ENCODE data around the gene STAT3.
"Not testable (repeated sequence)": the region's sequence is repeated elsewhere in the genome, so short reads cannot be mapped to it uniquely, and the experiment has no call there.

Gene STAT3

GRCh38 chr17:42301022-42301421, 87.2 kb downstream of the STAT3 start:
- TF ChIP-seq ZNF274 (IDR thresholded peaks at IDR 0.05; ENCODE audit: low read depth, low read length), result no peak
- H3K4me3 ChIP-seq (ENCODE audit: low read length), result no peak overlapping the region

DNA sequence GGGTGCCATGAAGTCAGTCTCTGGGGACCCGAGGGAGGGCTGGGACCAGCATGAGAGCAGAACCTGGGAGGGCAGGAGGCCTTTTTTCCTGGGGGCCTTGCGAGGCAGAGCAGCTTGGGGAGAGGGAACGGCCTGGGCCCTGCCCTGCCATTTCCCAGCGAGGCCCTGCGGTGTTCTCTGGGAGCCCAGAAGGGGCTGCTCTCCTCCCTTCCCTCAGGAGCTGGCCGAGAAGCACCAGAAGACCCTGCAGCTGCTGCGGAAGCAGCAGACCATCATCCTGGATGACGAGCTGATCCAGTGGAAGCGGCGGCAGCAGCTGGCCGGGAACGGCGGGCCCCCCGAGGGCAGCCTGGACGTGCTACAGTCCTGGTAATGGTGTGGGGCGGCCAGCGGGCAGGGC, 88.3 kb downstream of the STAT3 start:
- H3K4me3 ChIP-seq (ENCODE audit: low read length), result not testable (repeated sequence)

GRCh38 chr17:42299361-42299760, 88.9 kb downstream of the STAT3 start:
- H3K4me3 ChIP-seq (ENCODE audit: low read length), result not testable (repeated sequence)

- H3K4me3 ChIP-seq (ENCODE audit: low read length), result not testable (repeated sequence)
These were observed 90.5 kb downstream of the STAT3 start for GRCh38 chr17:42297775-42298174.

GRCh38 chr17:42296012-42296411, 92.2 kb downstream of the STAT3 start:
- no peak for TF ChIP-seq ZNF274 (IDR thresholded peaks at IDR 0.05; ENCODE audit: low read depth, low read length)
- H3K4me3 ChIP-seq (ENCODE audit: low read length), result no peak overlapping the region

GRCh38 chr17:42294469-42295398, 93.5 kb downstream of the STAT3 start:
- H3K4me3 ChIP-seq (ENCODE audit: low read length), result no peak overlapping the region
- no peak for TF ChIP-seq ZNF274 (IDR thresholded peaks at IDR 0.05; ENCODE audit: low read depth, low read length)

DNA sequence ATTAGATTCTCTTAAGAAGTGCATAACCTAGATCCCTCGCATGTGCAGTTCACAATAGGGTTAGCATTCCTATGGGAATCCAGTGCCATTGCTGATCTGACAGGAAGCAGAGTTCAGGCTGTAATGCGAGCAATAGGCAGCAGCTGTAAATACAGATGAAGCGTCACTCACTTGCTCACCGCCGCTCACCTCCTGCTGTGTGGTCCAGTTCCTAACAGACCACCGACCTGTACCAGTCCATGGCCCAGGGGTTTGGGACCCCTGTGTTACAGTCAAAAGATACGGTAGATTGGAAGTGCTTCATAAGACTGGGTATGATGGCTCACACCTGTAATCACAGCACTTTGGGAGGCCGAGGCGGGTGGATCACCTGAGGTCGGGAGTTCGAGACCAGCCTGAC, 97.1 kb downstream of the STAT3 start:
- TF ChIP-seq ZNF274 (IDR thresholded peaks at IDR 0.05; ENCODE audit: low read depth, low read length), result no peak
- H3K4me3 ChIP-seq (ENCODE audit: low read length), result no peak overlapping the region

DNA sequence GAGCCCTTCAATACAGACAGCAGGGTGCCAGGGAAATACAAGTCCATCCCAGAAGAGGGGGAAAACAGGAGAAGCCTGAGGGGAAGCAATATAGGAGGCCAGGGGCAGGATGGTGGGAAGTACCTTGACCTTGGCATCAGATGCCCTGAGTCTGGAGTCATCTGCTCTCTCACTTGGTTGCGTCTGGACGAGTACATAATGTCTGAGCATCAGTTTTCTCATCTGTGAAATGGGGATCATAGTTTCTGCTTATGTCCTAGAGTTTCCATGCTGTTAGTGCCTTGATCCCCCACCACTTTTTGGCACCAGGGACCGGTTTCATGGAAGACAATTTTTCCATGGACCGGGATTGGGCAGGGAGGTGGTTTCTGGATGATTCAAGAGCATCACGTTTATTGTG, 97.7 kb downstream of the STAT3 start:
- TF ChIP-seq ZNF274 (IDR thresholded peaks at IDR 0.05; ENCODE audit: low read depth, low read length), result no peak
- H3K4me3 ChIP-seq (ENCODE audit: low read length), result peak overlapping the region; percentile 65; the same call in 1 of the 2 replicates

- TF ChIP-seq ZNF274 (IDR thresholded peaks at IDR 0.05; ENCODE audit: low read depth, low read length), result no peak
- H3K4me3 ChIP-seq (ENCODE audit: low read length), result peak overlapping the region; percentile 65; the same call in 1 of the 2 replicates
These were observed 98.5 kb downstream of the STAT3 start for GRCh38 chr17:42289611-42290181.

DNA sequence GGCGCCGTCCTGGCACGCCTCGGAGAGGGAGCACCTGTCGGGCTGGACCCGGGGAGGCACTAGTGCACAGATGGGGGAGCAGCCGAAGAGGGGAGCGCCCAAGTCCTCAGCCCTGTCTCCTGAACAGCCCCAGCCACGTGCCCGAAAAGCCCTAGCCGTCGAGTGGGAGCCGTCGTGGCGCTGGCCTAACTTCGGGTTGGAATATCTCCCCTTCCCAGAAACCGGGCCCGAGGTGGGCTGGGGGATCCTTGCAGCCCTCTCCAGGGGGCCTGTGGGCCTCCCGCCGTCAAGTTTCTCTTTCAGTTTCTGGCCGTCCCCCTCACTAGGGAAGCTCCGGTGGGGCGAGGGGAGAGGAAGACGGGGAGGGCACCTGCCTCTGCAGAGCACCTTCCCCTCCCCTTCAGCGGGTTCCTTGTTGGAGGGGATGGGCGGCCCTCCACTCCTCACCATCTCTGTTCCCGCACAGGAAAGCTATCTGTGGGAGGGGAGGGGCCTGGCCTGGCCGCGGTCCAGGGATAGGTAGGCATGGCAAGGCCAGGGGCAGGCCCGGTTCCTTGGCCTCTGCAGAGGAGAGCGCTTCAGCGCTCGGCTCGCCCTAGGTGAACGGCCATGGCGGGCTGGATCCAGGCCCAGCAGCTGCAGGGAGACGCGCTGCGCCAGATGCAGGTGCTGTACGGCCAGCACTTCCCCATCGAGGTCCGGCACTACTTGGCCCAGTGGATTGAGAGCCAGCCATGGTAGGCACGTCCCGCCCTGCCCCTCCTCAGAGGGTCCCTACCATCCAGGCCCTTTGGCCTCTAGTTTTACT, 99.2 kb downstream of the STAT3 start:
- peak overlapping the region; percentile 65; the same call in 1 of the 2 replicates for H3K4me3 ChIP-seq (ENCODE audit: low read length)
- no peak for TF ChIP-seq ZNF274 (IDR thresholded peaks at IDR 0.05; ENCODE audit: low read depth, low read length)

DNA sequence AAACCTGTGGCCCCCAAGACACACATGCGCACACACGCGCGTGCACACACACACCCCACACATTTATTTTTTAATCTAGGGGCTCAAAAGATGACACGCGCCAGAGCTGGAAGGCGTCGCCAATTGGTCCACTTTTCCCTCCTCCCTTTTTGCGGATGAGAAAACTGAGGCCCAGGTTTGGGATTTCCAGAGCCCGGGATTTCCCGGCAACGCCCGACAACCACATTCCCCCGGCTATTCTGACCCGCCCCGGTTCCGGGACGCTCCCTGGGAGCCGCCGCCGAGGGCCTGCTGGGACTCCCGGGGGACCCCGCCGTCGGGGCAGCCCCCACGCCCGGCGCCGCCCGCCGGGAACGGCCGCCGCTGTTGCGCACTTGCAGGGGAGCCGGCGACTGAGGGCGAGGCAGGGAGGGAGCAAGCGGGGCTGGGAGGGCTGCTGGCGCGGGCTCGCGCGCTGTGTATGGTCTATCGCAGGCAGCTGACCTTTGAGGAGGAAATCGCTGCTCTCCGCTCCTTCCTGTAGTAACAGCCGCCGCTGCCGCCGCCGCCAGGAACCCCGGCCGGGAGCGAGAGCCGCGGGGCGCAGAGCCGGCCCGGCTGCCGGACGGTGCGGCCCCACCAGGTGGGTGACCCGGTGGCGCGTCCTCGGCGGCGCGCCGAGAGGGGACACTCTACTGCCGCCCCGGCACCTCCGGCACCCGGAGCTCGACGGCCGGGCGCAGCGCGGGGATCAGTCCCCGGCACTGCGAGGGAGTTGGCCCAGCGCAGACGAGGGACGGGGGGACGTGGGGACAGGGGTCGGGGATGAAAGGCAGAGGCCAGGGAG, 100.1 kb downstream of the STAT3 start, which contains the start of gene STAT5A:
Gene STAT5A (plus strand): TSS at position 522 of the 826 bp plus-strand sequence. CDS start 914 bp downstream, outside the sequence.
- no peak for TF ChIP-seq ZNF274 (IDR thresholded peaks at IDR 0.05; ENCODE audit: low read depth, low read length)
- H3K4me3 ChIP-seq (ENCODE audit: low read length), result peak within 1 kb of the TSS; percentile 65; the same call in 1 of the 2 replicates

DNA sequence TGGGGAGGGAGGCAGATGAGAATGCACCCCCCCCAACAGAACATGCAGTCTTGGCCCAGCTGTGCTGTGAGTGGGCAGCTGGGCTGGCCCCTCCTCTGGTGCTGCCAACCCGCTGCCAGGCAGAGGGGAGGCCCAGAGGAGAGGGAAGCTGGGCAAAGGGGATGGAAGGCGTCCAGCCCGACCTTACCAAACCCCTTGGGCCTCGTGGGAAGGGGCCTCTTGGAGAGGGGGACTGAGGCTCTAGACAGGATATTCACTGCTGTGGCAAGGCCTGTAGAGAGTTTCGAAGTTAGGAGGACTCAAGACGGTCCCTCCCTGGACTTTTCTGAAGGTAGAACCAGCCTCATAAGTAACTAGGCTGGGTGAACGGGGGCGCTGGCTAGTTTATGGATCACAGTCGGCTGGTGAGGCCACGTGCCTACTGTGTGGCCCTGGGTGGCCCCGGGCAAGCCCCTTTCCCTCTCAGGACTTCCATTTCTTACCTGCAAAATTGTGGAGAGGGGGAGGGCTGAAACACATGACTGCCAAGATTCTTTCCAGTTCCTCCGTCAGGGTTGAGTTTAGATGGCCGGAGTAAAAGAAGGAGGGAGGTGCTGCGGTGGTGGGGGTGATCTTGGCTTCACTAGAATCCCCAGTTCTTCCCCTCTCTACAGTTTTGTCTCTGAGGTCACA, 100.8 kb downstream of the STAT3 start:
- H3K4me3 ChIP-seq (ENCODE audit: low read length), result peak overlapping the region; percentile 65; the same call in 1 of the 2 replicates
- TF ChIP-seq ZNF274 (IDR thresholded peaks at IDR 0.05; ENCODE audit: low read depth, low read length), result no peak

Data from GM08714 (cell line).